ENCODE data around the gene VSIG10L.

The VSIG10L gene

DNA sequence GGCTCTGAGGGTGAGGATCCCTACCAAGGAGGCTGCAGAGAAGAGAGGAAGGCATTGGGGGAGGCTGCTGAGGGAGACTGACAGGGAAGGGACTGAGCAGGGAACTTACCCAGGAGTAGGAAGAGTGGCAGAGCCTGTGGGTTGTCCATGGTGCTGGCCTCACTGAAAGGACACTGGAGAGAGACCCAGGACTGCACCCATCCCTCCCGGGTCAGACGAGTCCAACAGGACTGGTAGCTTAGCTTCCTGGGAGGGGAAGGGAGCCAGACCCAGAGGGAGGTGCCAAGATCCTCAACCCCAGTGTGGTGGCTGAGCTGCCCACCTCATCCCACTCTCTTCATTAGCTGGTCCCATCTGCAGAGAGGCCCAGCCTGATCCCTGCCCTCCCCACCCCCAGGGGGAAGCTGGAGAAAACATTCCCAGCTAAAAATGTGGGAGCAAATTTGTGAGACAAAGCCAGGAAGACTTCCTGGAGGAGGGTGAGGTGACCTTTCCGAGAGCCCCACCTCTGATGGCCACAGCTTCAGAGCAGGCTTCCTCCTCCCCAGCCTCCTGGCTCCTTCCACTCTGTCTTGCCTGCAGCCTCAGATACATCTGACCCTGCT, at the start of gene VSIG10L:
Gene VSIG10L, minus strand, starts transcription at position 164 of the 605 bp plus-strand sequence. Its CDS starts 15 bp downstream, at position 149.
- no peak for DNase-seq (ENCODE audit: low spot score)

- DNase-seq (ENCODE audit: low spot score), result no peak
These were observed 49.2 kb upstream of the VSIG10L start for GRCh38 chr19:51391073-51391611.

DNA sequence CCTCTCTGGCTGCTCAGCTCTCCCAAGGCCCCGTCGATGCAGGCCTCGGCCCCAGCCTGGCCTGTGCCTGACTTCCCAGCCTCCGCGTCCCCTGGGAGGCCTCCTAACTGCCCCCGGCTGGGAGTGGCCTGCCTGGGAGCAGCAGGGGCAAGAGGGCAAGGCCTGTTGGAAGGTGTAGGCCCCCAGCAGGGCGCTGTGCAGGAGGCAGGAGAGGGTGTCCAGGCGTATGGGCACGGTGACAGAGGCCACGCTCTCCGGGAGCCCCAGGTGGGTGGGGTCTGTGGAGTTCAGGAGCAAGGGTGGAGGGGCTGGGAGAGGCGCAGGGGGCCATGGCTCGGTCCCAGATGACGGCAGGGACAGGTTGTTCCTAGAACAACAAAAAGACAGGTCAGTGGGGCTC, 47.2 kb upstream of the VSIG10L start:
- no peak for DNase-seq (ENCODE audit: low spot score)

DNA sequence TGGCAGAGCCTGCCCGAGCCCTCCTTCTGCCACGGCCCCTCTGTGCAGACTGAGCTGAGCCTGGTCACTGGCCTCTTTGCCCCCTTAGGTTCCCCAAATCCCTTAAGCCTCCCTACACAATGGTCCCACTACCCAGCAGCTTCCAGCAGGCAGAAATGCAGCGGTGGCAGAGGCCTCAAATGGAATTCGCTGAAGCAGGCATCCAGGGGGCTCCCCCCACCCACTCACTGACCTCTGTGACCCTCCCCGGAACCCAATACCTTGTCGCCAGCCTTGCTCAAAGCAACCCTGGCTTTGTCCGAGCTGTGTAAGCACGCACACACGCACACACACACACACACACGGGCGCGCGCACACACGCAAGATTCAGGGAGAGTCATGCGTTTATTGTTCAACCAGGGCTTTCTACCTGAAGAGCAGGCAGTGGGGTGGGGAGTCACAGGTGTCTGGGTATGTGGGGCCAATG, 46.0 kb upstream of the VSIG10L start, which contains the start of gene LIM2:
Gene LIM2, minus strand, starts transcription at position 51 of the 466 bp plus-strand sequence. CDS start 531 bp downstream, outside the sequence.
- no peak for DNase-seq (ENCODE audit: low spot score)

DNA sequence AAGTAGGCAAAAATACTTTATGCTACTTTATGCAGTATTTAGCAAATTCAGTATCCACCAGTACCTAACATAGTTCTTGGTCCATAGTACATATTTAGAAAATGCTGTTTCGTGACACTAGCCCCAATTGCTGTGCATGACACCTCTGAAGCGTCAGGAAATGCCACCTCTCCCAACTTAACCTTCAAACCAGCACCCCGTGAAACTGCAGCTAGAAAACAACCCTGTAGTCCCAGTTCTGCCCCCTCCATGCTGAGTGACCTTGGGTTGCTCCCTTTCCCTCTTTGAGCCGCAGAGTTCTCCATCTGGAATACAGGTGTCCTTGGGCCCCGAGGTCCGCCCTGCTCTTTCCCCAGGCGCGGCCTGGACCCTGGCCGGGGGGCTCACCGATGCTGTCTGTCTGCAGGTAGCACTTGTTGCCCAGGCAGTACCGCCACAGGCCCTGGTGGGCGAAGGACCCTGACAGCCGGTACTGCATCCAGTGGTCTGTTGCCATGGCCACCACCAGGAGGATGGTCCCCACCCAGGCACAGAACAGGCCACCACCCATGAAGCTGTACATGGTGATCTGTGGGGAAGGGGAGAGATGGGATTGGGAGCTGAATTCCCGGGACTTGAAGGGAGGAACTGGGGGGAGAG, 45.1 kb upstream of the VSIG10L start:
- no peak for DNase-seq (ENCODE audit: low spot score)

DNA sequence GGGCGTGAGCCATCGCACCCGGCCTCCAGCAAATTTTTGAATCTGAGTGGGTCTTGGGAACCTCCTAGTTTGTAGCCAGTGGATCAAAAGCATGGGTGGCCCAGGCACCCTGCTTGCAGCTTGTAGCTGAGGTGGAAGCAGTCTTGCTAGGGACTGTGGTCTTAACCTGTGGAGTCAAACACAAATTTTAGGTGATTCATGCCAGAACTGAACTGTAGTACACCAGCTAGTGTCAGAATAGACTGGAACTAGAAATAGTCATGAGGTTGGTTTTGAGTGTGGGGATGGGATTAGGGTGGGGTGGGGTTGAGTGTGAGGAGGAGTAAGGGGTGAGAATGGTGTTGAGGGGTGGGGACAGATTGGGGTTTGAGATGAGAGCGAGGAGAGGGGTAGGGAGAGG, 40.1 kb upstream of the VSIG10L start:
- DNase-seq (ENCODE audit: low spot score), result no peak

GRCh38 chr19:51380379-51380778, 38.4 kb upstream of the VSIG10L start:
- no peak for DNase-seq (ENCODE audit: low spot score)

DNA sequence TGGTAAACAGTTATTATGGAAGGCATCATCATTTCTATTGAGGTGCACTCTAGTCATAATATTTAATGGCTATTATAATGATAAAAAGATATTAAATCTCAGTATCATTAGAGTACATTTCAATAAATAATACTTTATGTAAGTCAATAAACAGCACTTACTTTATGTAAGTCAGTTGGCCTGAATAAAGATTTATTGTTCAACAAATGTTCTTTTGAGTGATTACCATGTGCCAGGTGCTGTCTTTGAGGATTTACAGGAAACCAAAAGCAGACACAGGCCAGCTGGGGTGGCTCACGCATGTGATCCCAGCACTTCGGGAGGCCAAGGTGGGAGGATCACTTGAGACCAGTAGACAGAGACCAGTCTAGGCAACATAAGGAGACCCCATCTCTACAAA, 35.5 kb upstream of the VSIG10L start:
- DNase-seq (ENCODE audit: low spot score), result no peak

GRCh38 chr19:51375504-51376221, 33.7 kb upstream of the VSIG10L start:
- DNase-seq (ENCODE audit: low spot score), result no peak

- no peak for DNase-seq (ENCODE audit: low spot score)
These were observed 30.9 kb upstream of the VSIG10L start, which contains the start of gene NKG7 for GRCh38 chr19:51372649-51373504. NKG7 (minus strand) TSS chr19:51372654; CDS start chr19:51372535, 119 bp downstream.

- DNase-seq (ENCODE audit: low spot score), result no peak
These were observed 30.2 kb upstream of the VSIG10L start for GRCh38 chr19:51372021-51372648.

DNA sequence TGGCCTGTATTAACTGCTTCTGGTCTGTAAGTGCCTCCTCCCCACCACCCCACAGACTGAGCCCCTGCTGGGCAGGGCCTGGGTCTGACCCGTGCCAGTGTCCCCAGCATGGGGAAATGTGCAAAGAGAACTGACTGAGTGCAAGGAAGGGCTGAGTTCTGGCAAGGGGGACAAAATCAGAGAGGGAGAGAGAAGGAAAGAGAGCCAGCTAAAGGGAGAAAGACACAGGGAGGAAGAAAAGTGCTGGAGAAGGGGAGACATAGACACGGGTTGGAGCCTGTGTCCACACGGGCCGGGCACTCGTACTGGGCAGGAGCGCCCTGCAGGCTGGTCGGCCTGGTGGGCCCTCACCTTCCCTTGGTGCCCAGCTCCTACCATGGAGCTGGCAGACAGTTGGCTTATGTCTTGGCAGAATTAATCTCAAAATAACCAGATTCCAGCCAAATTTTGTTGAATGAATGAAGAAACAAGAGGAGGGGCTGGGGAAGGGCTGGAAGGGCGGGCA, 29.3 kb upstream of the VSIG10L start:
- DNase-seq (ENCODE audit: low spot score), result no peak

DNA sequence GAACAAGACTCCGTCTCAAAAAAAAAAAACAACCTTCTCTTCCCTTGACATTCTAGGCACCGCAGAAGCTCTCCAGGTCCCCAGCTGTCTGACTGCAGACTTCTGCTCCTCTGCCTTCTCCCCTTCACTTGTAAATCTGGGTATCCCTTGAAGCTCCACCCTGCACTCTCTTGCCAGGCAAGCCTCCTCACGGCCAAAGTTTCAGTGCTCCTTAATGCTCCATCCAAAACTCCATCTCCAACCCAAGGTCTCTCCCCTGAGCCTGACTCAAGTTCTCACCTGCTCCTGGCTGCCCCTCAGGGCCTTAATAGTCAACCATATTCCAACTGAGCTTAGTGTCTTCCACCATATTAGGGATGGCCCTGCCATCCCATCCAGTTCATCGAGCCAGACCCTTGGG, 28.3 kb upstream of the VSIG10L start:
- DNase-seq (ENCODE audit: low spot score), result no peak

GRCh38 chr19:51368366-51369282, 26.7 kb upstream of the VSIG10L start, which contains the start of gene CLDND2:
CLDND2 (minus strand) TSS chr19:51369003; CDS start chr19:51368577, 426 bp downstream.
- DNase-seq (ENCODE audit: low spot score), result no peak

DNA sequence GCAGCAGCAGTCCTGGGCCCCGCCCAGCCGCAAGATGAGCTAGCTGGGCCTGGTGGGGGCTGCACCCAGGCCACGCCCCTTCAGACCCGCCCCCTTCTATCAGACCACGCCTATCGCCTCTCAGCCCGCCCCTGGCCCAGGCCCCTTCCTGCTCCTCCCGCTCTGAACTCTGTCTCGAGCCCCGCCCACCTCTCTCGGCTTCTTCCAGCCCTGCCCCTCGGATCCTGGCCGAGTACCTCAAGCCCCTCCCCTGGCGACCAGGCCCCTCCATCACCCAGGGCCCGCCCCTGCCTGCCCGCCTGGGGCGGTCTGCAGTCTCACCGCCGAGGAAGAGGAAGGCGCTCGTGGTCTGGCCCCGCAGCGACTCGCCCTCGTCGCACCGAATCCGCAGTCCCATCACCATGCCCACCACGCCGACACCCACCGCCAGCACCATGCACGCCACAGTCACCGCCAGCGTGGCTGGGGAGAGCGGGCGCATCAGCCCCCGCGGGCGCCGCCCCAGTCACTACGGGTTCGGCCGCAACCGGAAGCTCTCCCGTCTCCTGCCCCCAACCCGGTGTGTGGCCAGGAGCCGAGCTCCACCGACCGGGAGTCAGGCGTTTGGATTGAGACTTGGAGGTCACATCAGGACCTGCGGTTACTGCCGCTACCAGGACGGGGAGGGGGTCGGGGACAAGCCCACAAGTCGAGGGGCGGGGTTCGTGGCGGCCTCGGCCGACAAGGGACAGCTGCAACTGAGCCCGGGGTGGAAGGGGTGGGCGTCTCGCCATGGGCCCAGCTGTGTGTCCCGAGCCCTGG, 25.8 kb upstream of the VSIG10L start:
- DNase-seq (ENCODE audit: low spot score), result peak; percentile 90

DNA sequence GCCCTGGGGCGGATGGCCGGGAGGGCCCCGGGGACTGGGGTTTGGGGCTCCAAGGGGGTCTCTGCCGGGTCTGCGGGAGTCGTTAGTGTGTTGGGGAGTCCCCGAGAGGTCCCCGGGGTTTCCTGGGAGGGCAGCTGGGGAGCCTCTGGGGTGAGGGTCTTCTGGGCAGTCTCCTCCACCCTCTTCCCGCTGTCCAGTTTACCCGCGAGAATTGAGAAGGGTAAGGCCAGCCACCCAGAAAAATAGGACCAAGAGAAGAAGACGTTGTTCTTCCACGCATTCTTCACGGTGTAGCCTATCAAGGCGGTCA, 25.3 kb upstream of the VSIG10L start:
- no peak for DNase-seq (ENCODE audit: low spot score)

DNA sequence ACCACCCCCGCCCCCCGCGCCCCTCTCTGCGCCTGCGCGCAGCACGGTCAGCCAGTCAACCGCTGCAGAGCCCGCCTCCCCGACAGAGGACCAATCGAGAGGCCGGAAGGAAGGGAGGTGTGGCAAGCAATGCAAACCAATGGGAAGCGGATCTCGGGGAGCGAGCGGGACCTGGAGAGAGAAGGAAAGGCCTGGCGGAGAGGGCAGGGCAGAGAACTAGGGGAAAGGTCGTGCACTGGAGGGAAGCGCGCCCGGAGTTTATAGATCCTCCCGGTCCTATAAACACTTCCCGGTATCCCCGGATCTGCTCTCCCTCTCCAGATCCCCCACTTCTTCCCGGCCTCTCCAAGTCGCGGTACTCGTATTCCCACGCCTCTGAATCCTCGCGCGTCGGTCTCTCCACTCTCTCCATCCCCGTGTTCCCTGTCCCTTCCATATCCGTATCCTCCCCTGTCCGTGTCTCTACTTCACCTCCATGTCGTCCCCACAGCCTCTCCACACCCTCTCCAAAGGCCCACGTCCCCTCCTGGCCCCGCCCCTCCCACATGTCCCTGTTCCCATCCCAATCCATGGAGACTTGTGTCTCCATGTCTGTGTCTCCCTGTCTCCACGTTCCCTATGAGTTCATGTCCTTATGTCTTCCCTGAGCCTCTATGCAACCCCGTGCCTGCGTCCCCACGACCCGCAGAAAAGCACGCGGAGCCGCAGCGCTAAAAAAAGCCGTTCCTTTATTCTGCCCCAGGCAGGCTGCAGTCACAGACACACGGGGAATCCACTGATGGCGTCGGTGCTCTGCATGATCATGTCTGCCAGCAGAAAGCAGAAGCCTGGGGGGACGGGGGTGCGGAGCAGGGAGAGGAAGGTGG, 24.7 kb upstream of the VSIG10L start:
- peak; percentile 94 for DNase-seq (ENCODE audit: low spot score)

- DNase-seq (ENCODE audit: low spot score), result peak; percentile 34
These were observed 24.0 kb upstream of the VSIG10L start, which contains the start of gene ETFB for GRCh38 chr19:51365965-51366388. ETFB (minus strand) TSS chr19:51366388; CDS start chr19:51366326, 62 bp downstream.
